Activated T-cell treated with anti-CD3 and anti-CD28 coated beads, Interleukin-2, amount 50 U/mL, for 4 hours (primary cell): ENCODE measurements around the gene PPP1R14B. TPM values are rescaled to one million over a fixed set of nuclear protein-coding genes. Genes with fewer than 3 reads are reported as not detected.

Experiments
- ATAC-seq, 2 donors: fragments of 200-7000 bp; cut with Tn5 transposase; one replicate each; pipeline ENCODE4 v1.10.0; 2021
- DNase-seq: peaks from one replicate; pipeline ENCODE4 v3.0.0-alpha.2; 2020
- H3K27me3 Mint-ChIP-seq: one replicate; pipeline ENCODE4 v1.8.0; 2021; ENCODE audit warnings: low read depth, mixed read lengths
- H3K36me3 Mint-ChIP-seq: one replicate; pipeline ENCODE4 v1.8.0; 2022; ENCODE audit warnings: mixed read lengths; ENCODE audit not compliant: insufficient read depth
- H3K4me1 Mint-ChIP-seq: one replicate; pipeline ENCODE4 v1.8.0; 2021; ENCODE audit warnings: low read depth, mixed read lengths
- H3K4me3 Mint-ChIP-seq: one replicate; pipeline ENCODE4 v1.8.0; 2021; ENCODE audit warnings: mild to moderate bottlenecking, moderate library complexity, mixed read lengths
- H3K9me3 Mint-ChIP-seq: one replicate; pipeline ENCODE4 v1.8.0; 2021; ENCODE audit warnings: mixed read lengths
- total RNA-seq, 3 donors: library from RNA; stranded (reverse); gene quantifications; one replicate each; pipeline ENCODE4 v1.2.1, GENCODE V29; 2021

PPP1R14B gene
- total RNA-seq, 3 donors from 2014 or later: 417 to 505 (median 438) TPM

GRCh38 chr11:64238076-64238475 lies 8.7 kb downstream of the PPP1R14B start:
- DNase-seq (no peak), ATAC-seq (no peak)
- Mint-ChIP-seq H3K36me3 (peaks cover 2% of the 10 kb centered on the region), H3K4me3 (no peak overlapping the region), H3K4me1 (peaks cover 32% of the 10 kb centered on the region), H3K9me3 (no peaks in the 10 kb centered on the region), H3K27me3 (no peaks in the 10 kb centered on the region)

DNA sequence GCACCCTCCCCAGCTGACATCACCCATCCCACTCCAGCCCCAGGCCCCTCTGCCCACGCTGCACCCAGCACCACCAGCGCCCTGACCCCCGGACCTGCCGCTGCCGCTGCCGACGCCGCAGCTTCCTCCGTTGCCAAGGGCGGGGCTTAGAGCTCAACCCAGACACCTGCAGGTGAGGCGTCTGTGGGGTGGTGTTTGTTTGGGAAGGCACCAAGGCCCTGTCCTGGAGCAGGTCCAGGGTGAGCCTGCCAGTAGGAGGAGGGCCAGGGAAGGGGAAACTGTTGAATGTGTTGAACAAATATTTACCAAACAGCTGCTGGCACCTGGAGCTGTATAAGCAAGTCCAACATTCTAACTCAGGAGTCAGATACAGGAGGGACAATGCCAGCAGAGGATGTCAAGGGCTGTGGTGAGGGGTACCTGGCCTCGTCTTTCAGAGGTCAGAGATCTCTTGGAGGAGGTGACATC lies 9.2 kb downstream of the PPP1R14B start:
- no peaks in the 10 kb centered on the region for H3K9me3 Mint-ChIP-seq
- ATAC-seq (no peak), DNase-seq (no peak)
- H3K27me3 Mint-ChIP-seq: no peaks in the 10 kb centered on the region
- peaks cover 30% of the 10 kb centered on the region for H3K4me1 Mint-ChIP-seq
- H3K4me3 Mint-ChIP-seq: no peak overlapping the region
- H3K36me3 Mint-ChIP-seq: peaks cover 2% of the 10 kb centered on the region

- Mint-ChIP-seq H3K4me1 (peaks cover 37% of the 10 kb centered on the region), H3K27me3 (no peaks in the 10 kb centered on the region), H3K4me3 (peak overlapping the region; percentile 83), H3K36me3 (peaks cover 2% of the 10 kb centered on the region), H3K9me3 (no peaks in the 10 kb centered on the region)
- ATAC-seq (no peak), DNase-seq (no peak)
Observed at GRCh38 chr11:64235437-64236161, 11.1 kb downstream of the PPP1R14B start.

GRCh38 chr11:64234647-64235379 lies 11.9 kb downstream of the PPP1R14B start:
- H3K4me3 Mint-ChIP-seq: peak overlapping the region; percentile 83
- no peaks in the 10 kb centered on the region for H3K9me3 Mint-ChIP-seq
- ATAC-seq (peak; percentile 66), DNase-seq (no peak)
- H3K4me1 Mint-ChIP-seq: peaks cover 33% of the 10 kb centered on the region
- H3K27me3 Mint-ChIP-seq: no peaks in the 10 kb centered on the region
- H3K36me3 Mint-ChIP-seq: no peaks in the 10 kb centered on the region

DNA sequence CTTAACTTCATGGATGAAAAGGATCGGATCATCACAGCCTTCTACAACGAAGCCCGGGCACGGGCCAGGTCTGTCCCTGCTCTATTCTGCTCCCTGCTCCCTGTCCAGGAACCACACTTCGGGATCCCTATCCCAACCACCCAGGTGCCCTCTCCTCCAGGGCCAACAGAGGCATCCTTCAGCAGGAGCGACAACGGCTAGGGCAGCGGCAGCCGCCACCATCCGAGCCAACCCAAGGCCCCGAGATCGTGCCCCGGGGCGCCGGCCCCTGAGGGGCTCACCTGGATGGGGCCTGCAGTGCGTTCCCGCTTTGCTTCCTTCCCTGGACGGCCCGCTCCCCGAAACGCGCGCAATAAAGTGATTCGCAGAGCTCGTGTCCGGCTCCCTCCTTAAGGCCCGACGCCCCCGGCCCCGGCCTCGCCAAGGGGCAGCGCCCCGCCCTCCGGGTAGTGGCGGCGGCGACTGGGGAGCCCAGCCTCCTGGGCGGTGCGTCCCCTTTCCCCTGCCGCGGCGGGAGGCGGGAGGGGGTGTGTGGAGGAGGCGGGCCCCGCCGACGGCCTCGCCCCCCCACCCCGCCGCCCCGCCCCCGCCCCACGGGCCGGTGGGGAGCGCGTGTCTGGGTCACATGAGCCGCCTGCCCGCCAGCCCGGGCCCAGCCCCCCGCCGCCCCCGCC lies 12.7 kb downstream of the PPP1R14B start, which contains the start of gene VEGFB:
VEGFB (plus strand) TSS at position 672 of the 674 bp plus-strand sequence. CDS start 250 bp downstream, outside the sequence.
- DNase-seq: peak; percentile 71
- H3K9me3 Mint-ChIP-seq: no peaks in the 10 kb centered on the region
- H3K4me1 Mint-ChIP-seq: peaks cover 38% of the 10 kb centered on the region
- H3K4me3 Mint-ChIP-seq: peak within 1 kb of the TSS; percentile 83
- peak; percentile 60 to 61 for ATAC-seq
- no peaks in the 10 kb centered on the region for H3K36me3 Mint-ChIP-seq
- H3K27me3 Mint-ChIP-seq: no peaks in the 10 kb centered on the region

DNA sequence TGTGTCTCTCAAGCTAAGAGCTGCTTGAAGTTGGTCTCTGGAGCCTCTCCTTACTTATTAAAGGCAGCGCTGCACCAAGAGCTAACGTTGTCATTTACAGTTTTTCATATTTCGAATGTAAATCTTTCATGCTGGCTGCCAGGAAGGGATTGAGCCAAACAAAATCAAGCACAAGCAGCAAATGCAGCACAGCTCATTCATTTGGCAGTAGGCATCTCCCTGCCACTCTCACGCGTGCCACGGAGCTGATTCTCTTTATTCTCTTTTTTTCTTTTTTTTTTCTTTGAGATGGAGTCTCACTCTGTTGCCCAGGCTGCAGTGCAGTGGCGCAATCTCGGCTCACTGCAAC lies 13.8 kb downstream of the PPP1R14B start:
- H3K9me3 Mint-ChIP-seq: no peaks in the 10 kb centered on the region
- ATAC-seq (no peak), DNase-seq (no peak)
- H3K4me1 Mint-ChIP-seq: peaks cover 44% of the 10 kb centered on the region
- H3K36me3 Mint-ChIP-seq: no peaks in the 10 kb centered on the region
- peak overlapping the region; percentile 72 for H3K4me3 Mint-ChIP-seq
- no peaks in the 10 kb centered on the region for H3K27me3 Mint-ChIP-seq

DNA sequence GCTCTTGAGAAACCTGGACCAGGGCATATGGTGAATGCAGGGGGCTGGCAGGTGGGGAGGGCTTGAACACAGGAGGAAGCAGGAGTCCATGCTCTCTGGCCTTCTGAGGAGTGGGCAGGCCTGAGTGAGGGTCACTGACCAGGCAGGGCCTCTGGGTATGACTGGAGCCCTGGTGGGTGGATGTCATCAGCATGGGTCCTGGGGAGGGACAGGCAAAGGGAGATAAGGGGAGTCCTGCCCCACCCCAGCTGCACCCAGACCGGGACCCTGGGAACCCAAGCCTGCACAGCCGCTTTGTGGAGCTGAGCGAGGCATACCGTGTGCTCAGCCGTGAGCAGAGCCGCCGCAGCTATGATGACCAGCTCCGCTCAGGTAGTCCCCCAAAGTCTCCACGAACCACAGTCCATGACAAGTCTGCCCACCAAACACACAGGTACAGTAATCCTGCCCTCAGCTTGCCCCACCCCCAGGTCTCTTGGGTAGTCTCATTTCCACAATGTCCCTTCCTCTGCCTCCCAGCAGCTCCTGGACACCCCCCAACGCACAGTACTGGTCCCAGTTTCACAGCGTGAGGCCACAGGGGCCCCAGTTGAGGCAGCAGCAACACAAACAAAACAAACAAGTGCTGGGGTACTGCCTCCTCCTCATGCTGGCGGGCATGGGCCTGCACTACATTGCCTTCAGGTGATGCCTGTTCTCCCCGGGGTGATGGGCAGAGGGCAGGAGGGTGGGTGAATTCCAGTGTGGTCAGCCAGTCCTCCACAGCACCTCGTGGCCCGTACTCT lies 14.4 kb downstream of the PPP1R14B start:
- H3K4me1 Mint-ChIP-seq: peaks cover 48% of the 10 kb centered on the region

GRCh38 chr11:64231546-64231945 lies 15.2 kb downstream of the PPP1R14B start:
- peaks cover 55% of the 10 kb centered on the region for H3K4me1 Mint-ChIP-seq
- no peak for DNase-seq
- no peaks in the 10 kb centered on the region for H3K36me3 Mint-ChIP-seq
- no peak for ATAC-seq
- no peaks in the 10 kb centered on the region for H3K9me3 Mint-ChIP-seq
- H3K4me3 Mint-ChIP-seq: peak overlapping the region; percentile 83
- no peaks in the 10 kb centered on the region for H3K27me3 Mint-ChIP-seq

More for the DNA sequence above, 14.4 kb downstream of the PPP1R14B start:
- peak overlapping the region; percentile 33 for H3K4me3 Mint-ChIP-seq
- no peak for ATAC-seq
- H3K9me3 Mint-ChIP-seq: no peaks in the 10 kb centered on the region
- no peak for DNase-seq
- no peaks in the 10 kb centered on the region for H3K27me3 Mint-ChIP-seq
- no peaks in the 10 kb centered on the region for H3K36me3 Mint-ChIP-seq

GRCh38 chr11:64230985-64231365 lies 15.8 kb downstream of the PPP1R14B start:
- peaks cover 55% of the 10 kb centered on the region for H3K4me1 Mint-ChIP-seq
- DNase-seq: no peak
- H3K36me3 Mint-ChIP-seq: no peaks in the 10 kb centered on the region
- H3K4me3 Mint-ChIP-seq: peak overlapping the region; percentile 83
- no peak for ATAC-seq
- H3K9me3 Mint-ChIP-seq: no peaks in the 10 kb centered on the region
- no peaks in the 10 kb centered on the region for H3K27me3 Mint-ChIP-seq

DNA sequence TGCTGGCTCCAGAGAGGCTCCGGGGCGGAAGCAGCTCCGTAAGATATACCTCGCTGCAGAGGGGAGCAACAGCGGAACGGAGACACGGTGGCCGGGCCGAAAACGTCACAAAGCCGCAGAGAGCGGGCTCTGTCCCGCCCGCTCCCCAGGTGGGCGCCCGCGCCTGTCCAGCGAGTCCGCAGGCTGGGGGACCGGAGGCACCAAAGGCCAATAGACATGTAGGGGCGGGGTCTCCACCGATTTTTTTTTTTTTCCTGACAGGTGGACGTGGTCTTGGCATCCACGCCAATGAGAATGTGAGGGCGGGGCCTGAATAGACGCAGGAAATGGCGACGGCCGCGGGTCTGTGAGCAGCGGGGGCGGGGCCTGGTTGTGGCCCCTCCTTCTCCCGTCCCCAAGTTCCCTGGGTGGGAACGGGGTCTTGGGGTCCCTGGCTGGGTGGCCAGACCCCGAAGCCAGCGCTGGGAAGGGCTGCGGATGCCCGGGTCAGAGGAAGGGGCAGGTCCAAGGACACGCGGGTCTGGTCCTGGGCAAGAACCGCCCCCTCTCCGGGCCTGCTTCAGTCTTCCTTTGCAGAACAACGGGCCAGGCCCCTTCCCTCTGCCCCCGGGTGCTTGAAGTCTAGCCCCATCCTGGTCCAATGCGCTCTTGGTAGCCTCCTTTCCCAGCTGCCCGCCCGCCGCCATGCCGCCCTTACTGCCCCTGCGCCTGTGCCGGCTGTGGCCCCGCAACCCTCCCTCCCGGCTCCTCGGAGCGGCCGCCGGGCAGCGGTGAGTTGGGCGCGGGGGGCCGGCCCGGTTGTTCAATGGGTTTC lies 16.4 kb downstream of the PPP1R14B start, which contains the start of gene DNAJC4:
DNAJC4 (plus strand) TSS at position 378 of the 814 bp plus-strand sequence; CDS start at position 685, 307 bp downstream.
- no peaks in the 10 kb centered on the region for H3K36me3 Mint-ChIP-seq
- H3K4me3 Mint-ChIP-seq: peak within 1 kb of the TSS; percentile 83

DNA sequence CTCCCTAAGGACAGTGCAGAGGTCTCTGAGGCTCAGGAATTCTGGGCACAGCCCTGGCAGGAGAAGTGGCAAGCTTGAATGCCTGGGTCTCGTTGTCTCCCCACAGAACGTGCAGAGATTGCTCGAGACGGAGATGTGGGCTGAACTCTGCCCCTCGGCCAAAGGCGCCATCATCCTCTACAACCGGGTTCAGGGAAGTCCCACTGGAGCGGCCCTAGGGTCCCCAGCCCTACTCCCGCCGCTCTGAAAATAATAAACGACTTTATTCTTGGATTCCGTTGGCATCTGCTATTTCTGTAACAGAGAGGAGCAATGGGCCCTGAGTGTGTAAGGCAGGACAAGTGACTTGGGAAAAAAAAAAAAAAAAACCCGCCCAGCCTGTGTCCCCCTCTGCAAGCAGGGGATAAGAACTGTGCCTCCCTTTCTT lies 17.0 kb downstream of the PPP1R14B start:
- no peaks in the 10 kb centered on the region for H3K27me3 Mint-ChIP-seq
- H3K36me3 Mint-ChIP-seq: no peaks in the 10 kb centered on the region
- H3K4me1 Mint-ChIP-seq: peaks cover 53% of the 10 kb centered on the region
- no peak for ATAC-seq
- no peak for DNase-seq
- H3K9me3 Mint-ChIP-seq: no peaks in the 10 kb centered on the region
- peak overlapping the region; percentile 83 for H3K4me3 Mint-ChIP-seq

More for the DNA sequence above, 16.4 kb downstream of the PPP1R14B start, which contains the start of gene DNAJC4:
- Mint-ChIP-seq H3K4me1 (peaks cover 51% of the 10 kb centered on the region), H3K9me3 (no peaks in the 10 kb centered on the region), H3K27me3 (no peaks in the 10 kb centered on the region)
- ATAC-seq: peak; percentile 48 to 51
- DNase-seq: peak; percentile 79

DNA sequence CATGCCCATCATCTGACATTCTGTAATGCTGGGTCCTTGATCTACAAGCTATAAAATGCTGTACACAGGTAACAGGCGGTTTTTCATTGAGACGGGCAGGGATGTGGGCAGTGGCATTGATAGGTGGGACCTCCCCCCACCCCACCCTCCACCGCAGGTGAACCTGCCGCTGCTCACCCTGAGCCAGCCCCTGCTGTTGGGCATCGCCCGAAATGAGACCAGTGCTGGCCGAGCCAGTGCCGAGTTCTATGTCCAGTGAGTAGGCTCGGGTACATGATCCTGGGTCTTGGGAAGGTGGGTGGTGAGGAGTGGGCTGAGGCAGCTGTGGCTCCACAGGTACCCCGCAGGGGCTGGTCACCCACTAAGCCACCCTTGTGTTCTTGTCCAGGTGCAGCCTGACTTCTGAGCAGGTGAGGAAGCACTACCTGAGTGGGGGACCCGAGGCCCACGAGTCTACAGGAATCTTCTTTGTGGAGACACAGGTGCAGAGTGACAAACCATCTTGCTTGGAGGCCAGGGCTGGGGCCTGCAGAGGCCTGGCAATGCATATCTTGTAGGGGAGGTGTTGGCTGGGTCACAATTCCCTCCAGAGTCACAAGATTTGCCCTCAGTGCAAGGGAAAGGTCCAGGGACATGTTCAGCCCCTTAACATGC lies 17.5 kb downstream of the PPP1R14B start:
- H3K36me3 Mint-ChIP-seq: no peaks in the 10 kb centered on the region
- H3K4me1 Mint-ChIP-seq: peaks cover 54% of the 10 kb centered on the region
- ATAC-seq (no peak), DNase-seq (no peak)
- peak overlapping the region; percentile 83 for H3K4me3 Mint-ChIP-seq
- H3K9me3 Mint-ChIP-seq: no peaks in the 10 kb centered on the region
- H3K27me3 Mint-ChIP-seq: no peaks in the 10 kb centered on the region
